Stimulated activated CD4-positive, alpha-beta T cell treated with anti-CD3 and anti-CD28 coated beads, Interleukin-15, amount 100 ng/mL, for 24 hours (primary cell): ENCODE data around the gene HSPD1.

ENCODE experiments used
- DNase-seq: peaks from one replicate; pipeline ENCODE4 v3.0.0-alpha.2; 2020

Gene HSPD1

GRCh38 chr2:197499594-197500502 lies at the start of gene HSPD1, which contains the start of gene HSPE1:
HSPD1 (minus strand) TSS chr2:197499840; CDS start chr2:197498848, 992 bp downstream.
HSPE1 (plus strand) TSS chr2:197500379; CDS start chr2:197500437, 58 bp downstream.
- DNase-seq: peak; percentile 99

GRCh38 chr2:197548582-197548981 lies 48.9 kb upstream of the HSPD1 start:
- no peak for DNase-seq

GRCh38 chr2:197547163-197547900 lies 47.7 kb upstream of the HSPD1 start:
- DNase-seq: no peak

- no peak for DNase-seq
Observed at GRCh38 chr2:197543206-197543605, 43.6 kb upstream of the HSPD1 start.

GRCh38 chr2:197539734-197540133 lies 40.1 kb upstream of the HSPD1 start:
- no peak for DNase-seq

GRCh38 chr2:197538412-197538811 lies 38.8 kb upstream of the HSPD1 start:
- DNase-seq: no peak

GRCh38 chr2:197517150-197517549 lies 17.5 kb upstream of the HSPD1 start:
- no peak for DNase-seq

- DNase-seq: peak; percentile 35
Observed at GRCh38 chr2:197516393-197516761, 16.7 kb upstream of the HSPD1 start.

GRCh38 chr2:197515739-197516392 lies 16.2 kb upstream of the HSPD1 start, which contains the start of gene MOB4:
MOB4 (plus strand) TSS chr2:197516066; CDS start chr2:197516087, 21 bp downstream.
- DNase-seq: peak; percentile 95

GRCh38 chr2:197515315-197515738 lies 15.7 kb upstream of the HSPD1 start:
- no peak for DNase-seq

- no peak for DNase-seq
Observed at GRCh38 chr2:197514754-197515153, 15.1 kb upstream of the HSPD1 start.

GRCh38 chr2:197513915-197514314 lies 14.3 kb upstream of the HSPD1 start:
- DNase-seq: no peak

- no peak for DNase-seq
Observed at GRCh38 chr2:197506658-197507057, 7.0 kb upstream of the HSPD1 start.

- DNase-seq: no peak
Observed at GRCh38 chr2:197504512-197504911, 4.9 kb upstream of the HSPD1 start.

GRCh38 chr2:197504000-197504399 lies 4.4 kb upstream of the HSPD1 start:
- DNase-seq: no peak

GRCh38 chr2:197502685-197503084 lies 3.0 kb upstream of the HSPD1 start:
- no peak for DNase-seq

- no peak for DNase-seq
Observed at GRCh38 chr2:197502201-197502600, 2.6 kb upstream of the HSPD1 start.

- no peak for DNase-seq
Observed at GRCh38 chr2:197500503-197501131, 977 bp upstream of the HSPD1 start.

GRCh38 chr2:197498937-197499593 lies 575 bp downstream of the HSPD1 start:
- peak; percentile 73 for DNase-seq

GRCh38 chr2:197498235-197498936 lies 1.3 kb downstream of the HSPD1 start:
- DNase-seq: no peak

GRCh38 chr2:197497326-197497725 lies 2.3 kb downstream of the HSPD1 start:
- no peak for DNase-seq
